T-helper 1 cell (primary cell): ENCODE measurements around the gene EPN1.
A peak's percentile ranks its signal among the peaks of the same experiment; 100 is the strongest.

ENCODE experiments used
- DNase-seq, 5 donors: peaks; one replicate each; pipeline ENCODE4 v3.0.0-alpha.2; 2012 to 2020

The EPN1 gene

GRCh38 chr19:55646889-55647731 is 27.9 kb upstream of the EPN1 start:
- DNase-seq, result no peak

- peak in 2 of 5 donors; percentile 31 to 46 for DNase-seq
Observed at GRCh38 chr19:55647732-55648584, 27.1 kb upstream of the EPN1 start, which contains the start of gene CCDC106. CCDC106 (plus strand) TSS chr19:55648212; CDS start chr19:55649047, 835 bp downstream.

- no peak for DNase-seq
Observed at GRCh38 chr19:55648585-55649267, 26.3 kb upstream of the EPN1 start.

- DNase-seq, result no peak
Observed at GRCh38 chr19:55649268-55650125, 25.5 kb upstream of the EPN1 start.

GRCh38 chr19:55650126-55650557 is 24.9 kb upstream of the EPN1 start:
- DNase-seq, result no peak

GRCh38 chr19:55650602-55651230 is 24.3 kb upstream of the EPN1 start:
- DNase-seq, result no peak

GRCh38 chr19:55651236-55651635 is 23.8 kb upstream of the EPN1 start:
- no peak for DNase-seq

GRCh38 chr19:55652311-55653128 is 22.5 kb upstream of the EPN1 start:
- DNase-seq, result peak in 1 of 5 donors; percentile 17

- peak; percentile 99 to 100 (median 99) for DNase-seq
Observed at GRCh38 chr19:55653651-55654322, 21.2 kb upstream of the EPN1 start.

- peak; percentile 97 to 99 (median 99) for DNase-seq
Observed at GRCh38 chr19:55654323-55654867, 20.6 kb upstream of the EPN1 start.

GRCh38 chr19:55654868-55655647 is 20.0 kb upstream of the EPN1 start, which contains the start of gene U2AF2:
U2AF2 (plus strand) TSS chr19:55655035; CDS start chr19:55655105, 70 bp downstream.
- peak; percentile 93 to 98 (median 96) for DNase-seq

GRCh38 chr19:55655648-55656040 is 19.4 kb upstream of the EPN1 start:
- no peak for DNase-seq

- no peak for DNase-seq
Observed at GRCh38 chr19:55656552-55656951, 18.5 kb upstream of the EPN1 start.

GRCh38 chr19:55656988-55657747 is 17.9 kb upstream of the EPN1 start:
- no peak for DNase-seq

- no peak for DNase-seq
Observed at GRCh38 chr19:55658846-55659459, 16.1 kb upstream of the EPN1 start.

- DNase-seq, result no peak
Observed at GRCh38 chr19:55659822-55660221, 15.2 kb upstream of the EPN1 start.

GRCh38 chr19:55660404-55660803 is 14.6 kb upstream of the EPN1 start:
- no peak for DNase-seq
